Urothelium cell line (cell line): ENCODE measurements around the gene SMIM14.
A peak's percentile ranks its signal among the peaks of the same experiment; 100 is the strongest.
"Not testable (repeated sequence)": the region's sequence is repeated elsewhere in the genome, so short reads cannot be mapped to it uniquely, and the experiment has no call there.

Experiments used
- DNase-seq: peaks from one replicate; pipeline ENCODE4 v3.0.0; 2011; ENCODE audit warnings: low spot score, mixed read lengths
- FAIRE-seq: peaks from 2 replicates; lab custom pipeline; 2011; peaks lifted over from hg19 to GRCh38; lab: Jason Lieb, UNC

SMIM14 gene

GRCh38 chr4:39541987-39542610, 96.6 kb downstream of the SMIM14 start:
- FAIRE-seq (no peak), DNase-seq (no peak)

- no peak for DNase-seq
- FAIRE-seq, result no peak
Measured at GRCh38 chr4:39539089-39539611, 99.5 kb downstream of the SMIM14 start.

- FAIRE-seq (no peak), DNase-seq (no peak)
Measured at GRCh38 chr4:39533541-39533940, 105.1 kb downstream of the SMIM14 start.

- not testable (repeated sequence) for DNase-seq, FAIRE-seq
Measured at GRCh38 chr4:39532237-39532636, 106.4 kb downstream of the SMIM14 start.

- FAIRE-seq, result no peak
- DNase-seq, result no peak
Measured at GRCh38 chr4:39530682-39531081, 108.0 kb downstream of the SMIM14 start.

GRCh38 chr4:39529534-39529933, 109.1 kb downstream of the SMIM14 start:
- DNase-seq (no peak), FAIRE-seq (no peak)

GRCh38 chr4:39528061-39528465, 110.6 kb downstream of the SMIM14 start:
- FAIRE-seq (no peak), DNase-seq (no peak)

- FAIRE-seq, result peak; percentile 96
Measured at GRCh38 chr4:39527296-39528060, 111.2 kb downstream of the SMIM14 start, which contains the start of gene UGDH. UGDH (minus strand) TSS chr4:39527439; CDS start chr4:39521512, 5,927 bp downstream.

GRCh38 chr4:39526765-39527295, 111.8 kb downstream of the SMIM14 start:
- no peak for FAIRE-seq
- DNase-seq, result no peak

More at GRCh38 chr4:39527296-39528060, 111.2 kb downstream of the SMIM14 start, which contains the start of gene UGDH:
- peak; percentile 100 for DNase-seq

GRCh38 chr4:39525822-39526690, 112.6 kb downstream of the SMIM14 start:
- FAIRE-seq (no peak), DNase-seq (no peak)

- no peak for FAIRE-seq
- DNase-seq, result no peak
Measured at GRCh38 chr4:39524161-39524957, 114.3 kb downstream of the SMIM14 start.

- no peak for FAIRE-seq
Measured at GRCh38 chr4:39522068-39522467, 116.6 kb downstream of the SMIM14 start.

GRCh38 chr4:39521253-39521919, 117.3 kb downstream of the SMIM14 start:
- no peak for FAIRE-seq

More at GRCh38 chr4:39522068-39522467, 116.6 kb downstream of the SMIM14 start:
- DNase-seq, result no peak

GRCh38 chr4:39518484-39518883, 120.2 kb downstream of the SMIM14 start:
- FAIRE-seq, result no peak

More at GRCh38 chr4:39521253-39521919, 117.3 kb downstream of the SMIM14 start:
- DNase-seq, result no peak

GRCh38 chr4:39516407-39516966, 122.2 kb downstream of the SMIM14 start:
- FAIRE-seq (no peak), DNase-seq (no peak)

More at GRCh38 chr4:39518484-39518883, 120.2 kb downstream of the SMIM14 start:
- DNase-seq, result no peak

- not testable (repeated sequence) for FAIRE-seq, DNase-seq
Measured at GRCh38 chr4:39515669-39516401, 122.8 kb downstream of the SMIM14 start.

GRCh38 chr4:39514888-39515401, 123.7 kb downstream of the SMIM14 start:
- DNase-seq, result no peak

GRCh38 chr4:39514266-39514665, 124.4 kb downstream of the SMIM14 start:
- DNase-seq, FAIRE-seq: not testable (repeated sequence)

More at GRCh38 chr4:39514888-39515401, 123.7 kb downstream of the SMIM14 start:
- no peak for FAIRE-seq
